HepG2 (cell line): ENCODE measurements around the gene CASKIN2. TPM values are rescaled to one million over a fixed set of nuclear protein-coding genes. Genes with fewer than 3 reads are reported as not detected.

Source experiments
- ARNT2 ChIP-seq: sonication (generic); formaldehyde crosslinking; IDR thresholded peaks from 2 replicates; pipeline ENCODE4 v1.8.0; 2022; ENCODE audit warnings: mild to moderate bottlenecking, low read depth, missing genetic modification reagents, moderate library complexity
- FOXM1 ChIP-seq: sonication (generic); formaldehyde crosslinking; IDR thresholded peaks from 2 replicates; pipeline ENCODE4 v1.5.0; 2020; ENCODE audit warnings: missing genetic modification reagents
- HMGA1 ChIP-seq: sonication (generic); formaldehyde crosslinking; conservative IDR thresholded peaks from 2 replicates; pipeline ENCODE4 v1.4.0; 2020; ENCODE audit warnings: missing genetic modification reagents
- HOXA7 ChIP-seq: sonication (generic); formaldehyde crosslinking; IDR thresholded peaks from 2 replicates; pipeline ENCODE4 v1.8.1; 2022; ENCODE audit warnings: mild to moderate bottlenecking, missing genetic modification reagents, moderate library complexity
- KAT7 ChIP-seq: IDR thresholded peaks from 2 replicates; pipeline ENCODE4 v1.6.1; 2018; ENCODE audit warnings: borderline replicate concordance, missing compliant biosample characterization
- KLF16 ChIP-seq, 2 experiments: sonication (generic) in 1 of 2; formaldehyde crosslinking in 1 of 2; IDR thresholded peaks; 2 replicates each; pipeline versions ENCODE4 v1.6.1 to v1.8.0; 2016 to 2023; ENCODE audit warnings: missing genetic modification reagents in 2 of 2, missing compliant biosample characterization in 1 of 2
- MBNL3 ChIP-seq: fragments of 250-450 bp; sonication (Bioruptor Pico); conservative IDR thresholded peaks from 2 replicates; pipeline ENCODE4 v1.8.0; 2022; ENCODE audit warnings: mild to moderate bottlenecking, inconsistent platforms
- RELA ChIP-seq: sonication (generic); formaldehyde crosslinking; IDR thresholded peaks from 2 replicates; pipeline ENCODE4 v1.4.0; 2020; ENCODE audit warnings: missing genetic modification reagents
- RFXAP ChIP-seq: sonication (generic); formaldehyde crosslinking; IDR thresholded peaks from 2 replicates; pipeline ENCODE4 v1.4.0; 2020; ENCODE audit warnings: missing genetic modification reagents, borderline replicate concordance
- TAF15 ChIP-seq: fragments of 200-400 bp; formaldehyde crosslinking; IDR thresholded peaks from one replicate; pipeline ENCODE4 v1.6.1; 2018; ENCODE audit warnings: mild to moderate bottlenecking, low read depth, low read length; ENCODE audit not compliant: poor library complexity, severe bottlenecking
- YEATS4 ChIP-seq: sonication (generic); formaldehyde crosslinking; IDR thresholded peaks from 2 replicates; pipeline ENCODE4 v1.4.0; 2020; ENCODE audit warnings: missing genetic modification reagents, borderline replicate concordance
- ZNF253 ChIP-seq: sonication (generic); formaldehyde crosslinking; IDR thresholded peaks from 2 replicates; pipeline ENCODE4 v1.8.0; 2022; ENCODE audit warnings: mild to moderate bottlenecking, missing genetic modification reagents, borderline replicate concordance
- ZNF431 ChIP-seq: sonication (generic); formaldehyde crosslinking; IDR thresholded peaks from 2 replicates; pipeline ENCODE4 v1.9.0; 2022; ENCODE audit warnings: missing genetic modification reagents, low read depth, mild to moderate bottlenecking, borderline replicate concordance
- ZNF746 ChIP-seq: sonication (generic); formaldehyde crosslinking; IDR thresholded peaks from 2 replicates; pipeline ENCODE4 v1.8.0; 2022; ENCODE audit warnings: mild to moderate bottlenecking, missing genetic modification reagents
- polyA plus RNA-seq, 8 experiments: library from polyadenylated mRNA; depleted of rRNA in 3 of 8; stranded (reverse) in 7 of 8; unstranded in 1 of 8; fragments of >200 nt; fragmentation: Illumina TruSeq in 4 of 8; extraction: Trizol in 4 of 8; gene quantifications; 2 replicates each; pipeline versions ENCODE4 v1.2.1 to v1.2.3, GENCODE V29; 2011 to 2016; ENCODE audit warnings: low read depth in 4 of 8, missing spikeins in 1 of 8, mixed read lengths in 1 of 8; ENCODE audit not compliant: insufficient read depth in 1 of 8
- total RNA-seq, 5 experiments: library from RNA; depleted of rRNA; stranded (reverse); fragments of >200 nt; fragmentation: Illumina TruSeq; extraction: Trizol; gene quantifications; 2 replicates each; pipeline ENCODE4 v1.2.3, GENCODE V29; 2016; ENCODE audit warnings: low read depth in 1 of 5
- TF ChIP-seq, protein P1 (sequence below): sonication (generic); formaldehyde crosslinking; conservative IDR thresholded peaks from 2 replicates; pipeline ENCODE4 v1.8.0; 2022; ENCODE audit warnings: low read depth, missing genetic modification reagents
- TF ChIP-seq, protein P2 (sequence below): sonication (generic); formaldehyde crosslinking; IDR thresholded peaks from 2 replicates; pipeline ENCODE4 v1.8.1; 2023; ENCODE audit warnings: mild to moderate bottlenecking, missing genetic modification reagents
- TF ChIP-seq, protein P3 (sequence below), 2 experiments: sonication (generic) in 1 of 2; formaldehyde crosslinking in 1 of 2; IDR thresholded peaks; 2 replicates each; pipeline versions ENCODE4 v1.4.0 to v1.6.1; 2018 to 2020; ENCODE audit warnings: missing genetic modification reagents in 2 of 2, borderline replicate concordance in 1 of 2, low read depth in 1 of 2, mild to moderate bottlenecking in 1 of 2, missing biosample characterization in 1 of 2
- TF ChIP-seq, protein P4 (sequence below): sonication (generic); formaldehyde crosslinking; IDR thresholded peaks from 2 replicates; pipeline ENCODE4 v1.4.0; 2020; ENCODE audit warnings: mild to moderate bottlenecking, missing genetic modification reagents

Gene CASKIN2
- total and polyA plus RNA-seq, 2 of the 13 experiments (the other 11 are each of a cell fraction or from before 2014, with no cell fraction given), result 5.2 to 7.8 TPM

DNA sequence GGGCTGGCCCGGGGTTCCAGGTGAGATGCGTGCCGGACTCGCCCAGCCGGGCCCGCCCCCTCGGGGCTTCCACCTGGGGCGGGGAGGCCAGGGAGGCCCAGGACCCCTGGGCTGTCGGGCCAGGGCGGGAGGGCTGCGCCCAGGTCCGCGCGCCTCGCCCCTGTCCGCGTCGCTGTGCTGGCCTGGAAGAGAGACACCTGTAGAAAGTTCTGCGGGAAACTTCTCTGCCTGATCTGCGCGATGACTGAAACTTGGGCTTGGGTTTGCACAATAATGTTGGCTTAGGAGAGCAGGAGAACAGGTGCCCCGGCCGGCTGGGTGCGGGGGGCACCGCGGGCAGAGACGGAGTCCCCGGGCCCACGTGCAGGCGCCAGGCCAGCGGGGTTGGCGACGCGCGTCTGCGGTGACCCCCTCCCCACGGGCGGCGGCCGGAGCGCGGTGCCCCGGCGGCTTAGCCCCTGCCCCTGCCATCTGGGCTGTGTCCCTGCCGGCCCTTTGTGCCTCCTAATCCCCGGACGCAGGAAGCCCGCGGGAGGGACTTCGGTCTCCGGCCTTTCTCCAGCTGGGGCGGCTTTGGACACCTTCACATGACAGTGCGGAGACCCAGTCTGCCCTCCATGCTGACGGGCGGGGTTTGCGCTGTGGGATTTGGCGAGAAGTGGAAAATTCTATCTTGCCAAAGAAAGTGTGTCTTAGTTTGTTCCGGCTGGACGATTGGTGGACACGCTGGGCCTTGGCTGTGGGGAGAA lies 10.6 kb upstream of the CASKIN2 start (continued):
- TF ChIP-seq HOXA7 (CRISPR knock-in tag) (no peak), TAF15 (no peak), YEATS4 (CRISPR knock-in tag) (peak; percentile 51; the same call in 1 of the 2 replicates), HMGA1 (CRISPR knock-in tag) (no peak), FOXM1 (CRISPR knock-in tag) (no peak), KLF16 (CRISPR knock-in tag; IDR thresholded peaks at IDR 0.05) (0 out of 4 replicates have a peak, but pooled peaks of 1 of the 2 experiments have one; percentile 28), RELA (CRISPR knock-in tag) (0 out of 2 replicates have a peak, but pooled peaks have one; percentile 8), ARNT2 (CRISPR knock-in tag) (no peak; the same call in 1 of the 2 replicates), ZNF746 (peak; percentile 48; the same call in 1 of the 2 replicates), RFXAP (peak; percentile 55; the same call in 1 of the 2 replicates), ZNF253 (peak; percentile 27; the same call in 1 of the 2 replicates), KAT7 (CRISPR knock-in tag) (no peak), MBNL3 (CRISPR knock-in tag) (no peak), ZNF431 (CRISPR knock-in tag) (peak; percentile 34; the same call in 1 of the 2 replicates)
- TF ChIP-seq, protein P1, sequence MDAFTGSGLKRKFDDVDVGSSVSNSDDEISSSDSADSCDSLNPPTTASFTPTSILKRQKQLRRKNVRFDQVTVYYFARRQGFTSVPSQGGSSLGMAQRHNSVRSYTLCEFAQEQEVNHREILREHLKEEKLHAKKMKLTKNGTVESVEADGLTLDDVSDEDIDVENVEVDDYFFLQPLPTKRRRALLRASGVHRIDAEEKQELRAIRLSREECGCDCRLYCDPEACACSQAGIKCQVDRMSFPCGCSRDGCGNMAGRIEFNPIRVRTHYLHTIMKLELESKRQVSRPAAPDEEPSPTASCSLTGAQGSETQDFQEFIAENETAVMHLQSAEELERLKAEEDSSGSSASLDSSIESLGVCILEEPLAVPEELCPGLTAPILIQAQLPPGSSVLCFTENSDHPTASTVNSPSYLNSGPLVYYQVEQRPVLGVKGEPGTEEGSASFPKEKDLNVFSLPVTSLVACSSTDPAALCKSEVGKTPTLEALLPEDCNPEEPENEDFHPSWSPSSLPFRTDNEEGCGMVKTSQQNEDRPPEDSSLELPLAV (CRISPR knock-in tag), result no peak
- TF ChIP-seq, protein P2, sequence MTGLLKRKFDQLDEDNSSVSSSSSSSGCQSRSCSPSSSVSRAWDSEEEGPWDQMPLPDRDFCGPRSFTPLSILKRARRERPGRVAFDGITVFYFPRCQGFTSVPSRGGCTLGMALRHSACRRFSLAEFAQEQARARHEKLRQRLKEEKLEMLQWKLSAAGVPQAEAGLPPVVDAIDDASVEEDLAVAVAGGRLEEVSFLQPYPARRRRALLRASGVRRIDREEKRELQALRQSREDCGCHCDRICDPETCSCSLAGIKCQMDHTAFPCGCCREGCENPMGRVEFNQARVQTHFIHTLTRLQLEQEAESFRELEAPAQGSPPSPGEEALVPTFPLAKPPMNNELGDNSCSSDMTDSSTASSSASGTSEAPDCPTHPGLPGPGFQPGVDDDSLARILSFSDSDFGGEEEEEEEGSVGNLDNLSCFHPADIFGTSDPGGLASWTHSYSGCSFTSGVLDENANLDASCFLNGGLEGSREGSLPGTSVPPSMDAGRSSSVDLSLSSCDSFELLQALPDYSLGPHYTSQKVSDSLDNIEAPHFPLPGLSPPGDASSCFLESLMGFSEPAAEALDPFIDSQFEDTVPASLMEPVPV, result peak; percentile 55; the same call in 1 of the 2 replicates
- TF ChIP-seq, protein P3, sequence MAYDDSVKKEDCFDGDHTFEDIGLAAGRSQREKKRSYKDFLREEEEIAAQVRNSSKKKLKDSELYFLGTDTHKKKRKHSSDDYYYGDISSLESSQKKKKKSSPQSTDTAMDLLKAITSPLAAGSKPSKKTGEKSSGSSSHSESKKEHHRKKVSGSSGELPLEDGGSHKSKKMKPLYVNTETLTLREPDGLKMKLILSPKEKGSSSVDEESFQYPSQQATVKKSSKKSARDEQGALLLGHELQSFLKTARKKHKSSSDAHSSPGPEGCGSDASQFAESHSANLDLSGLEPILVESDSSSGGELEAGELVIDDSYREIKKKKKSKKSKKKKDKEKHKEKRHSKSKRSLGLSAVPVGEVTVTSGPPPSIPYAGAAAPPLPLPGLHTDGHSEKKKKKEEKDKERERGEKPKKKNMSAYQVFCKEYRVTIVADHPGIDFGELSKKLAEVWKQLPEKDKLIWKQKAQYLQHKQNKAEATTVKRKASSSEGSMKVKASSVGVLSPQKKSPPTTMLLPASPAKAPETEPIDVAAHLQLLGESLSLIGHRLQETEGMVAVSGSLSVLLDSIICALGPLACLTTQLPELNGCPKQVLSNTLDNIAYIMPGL (CRISPR knock-in tag; IDR thresholded peaks at IDR 0.05; ENCODE audit: borderline replicate concordance in 1 of 2, low read depth in 1 of 2), result peak in 1 of 2 experiments; percentile 69; a peak in 2 of 4 replicates
- TF ChIP-seq, protein P4, sequence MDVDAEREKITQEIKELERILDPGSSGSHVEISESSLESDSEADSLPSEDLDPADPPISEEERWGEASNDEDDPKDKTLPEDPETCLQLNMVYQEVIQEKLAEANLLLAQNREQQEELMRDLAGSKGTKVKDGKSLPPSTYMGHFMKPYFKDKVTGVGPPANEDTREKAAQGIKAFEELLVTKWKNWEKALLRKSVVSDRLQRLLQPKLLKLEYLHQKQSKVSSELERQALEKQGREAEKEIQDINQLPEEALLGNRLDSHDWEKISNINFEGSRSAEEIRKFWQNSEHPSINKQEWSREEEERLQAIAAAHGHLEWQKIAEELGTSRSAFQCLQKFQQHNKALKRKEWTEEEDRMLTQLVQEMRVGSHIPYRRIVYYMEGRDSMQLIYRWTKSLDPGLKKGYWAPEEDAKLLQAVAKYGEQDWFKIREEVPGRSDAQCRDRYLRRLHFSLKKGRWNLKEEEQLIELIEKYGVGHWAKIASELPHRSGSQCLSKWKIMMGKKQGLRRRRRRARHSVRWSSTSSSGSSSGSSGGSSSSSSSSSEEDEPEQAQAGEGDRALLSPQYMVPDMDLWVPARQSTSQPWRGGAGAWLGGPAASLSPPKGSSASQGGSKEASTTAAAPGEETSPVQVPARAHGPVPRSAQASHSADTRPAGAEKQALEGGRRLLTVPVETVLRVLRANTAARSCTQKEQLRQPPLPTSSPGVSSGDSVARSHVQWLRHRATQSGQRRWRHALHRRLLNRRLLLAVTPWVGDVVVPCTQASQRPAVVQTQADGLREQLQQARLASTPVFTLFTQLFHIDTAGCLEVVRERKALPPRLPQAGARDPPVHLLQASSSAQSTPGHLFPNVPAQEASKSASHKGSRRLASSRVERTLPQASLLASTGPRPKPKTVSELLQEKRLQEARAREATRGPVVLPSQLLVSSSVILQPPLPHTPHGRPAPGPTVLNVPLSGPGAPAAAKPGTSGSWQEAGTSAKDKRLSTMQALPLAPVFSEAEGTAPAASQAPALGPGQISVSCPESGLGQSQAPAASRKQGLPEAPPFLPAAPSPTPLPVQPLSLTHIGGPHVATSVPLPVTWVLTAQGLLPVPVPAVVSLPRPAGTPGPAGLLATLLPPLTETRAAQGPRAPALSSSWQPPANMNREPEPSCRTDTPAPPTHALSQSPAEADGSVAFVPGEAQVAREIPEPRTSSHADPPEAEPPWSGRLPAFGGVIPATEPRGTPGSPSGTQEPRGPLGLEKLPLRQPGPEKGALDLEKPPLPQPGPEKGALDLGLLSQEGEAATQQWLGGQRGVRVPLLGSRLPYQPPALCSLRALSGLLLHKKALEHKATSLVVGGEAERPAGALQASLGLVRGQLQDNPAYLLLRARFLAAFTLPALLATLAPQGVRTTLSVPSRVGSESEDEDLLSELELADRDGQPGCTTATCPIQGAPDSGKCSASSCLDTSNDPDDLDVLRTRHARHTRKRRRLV (CRISPR knock-in tag), result no peak
